GM23338 (cell line): ENCODE results near the gene RAB44. TPM values are rescaled to one million over a fixed set of nuclear protein-coding genes. Genes with fewer than 3 reads are reported as not detected.

ENCODE experiments used
- ATAC-seq: fragments of 200-7000 bp; cut with Tn5 transposase; 3 replicates; pipeline ENCODE4 v1.9.1; 2020
- DNase-seq: peaks from one replicate; pipeline ENCODE4 v3.0.0-alpha.2; 2015; ENCODE audit warnings: low spot score
- H2AFZ ChIP-seq: fragments of 200-600 bp; sonication (generic); 2 replicates; pipeline ENCODE4 v1.8.0; 2016; ENCODE audit warnings: antibody characterized with exemption, mild to moderate bottlenecking, moderate library complexity
- H3F3A ChIP-seq: fragments of 200-600 bp; sonication (generic); replicated peaks from 2 replicates; pipeline ENCODE4 v1.8.0; 2017; ENCODE audit warnings: antibody characterized with exemption, mixed run types, low read depth
- H3K27ac ChIP-seq: fragments of 200-600 bp; sonication (generic); 2 replicates; pipeline ENCODE4 v1.6.1; 2016; ENCODE audit warnings: low read depth
- H3K27me3 ChIP-seq: fragments of 200-600 bp; sonication (generic); 2 replicates; pipeline ENCODE4 v1.8.0; 2016; ENCODE audit warnings: mild to moderate bottlenecking, mixed run types, moderate library complexity; ENCODE audit not compliant: insufficient read depth
- H3K36me3 ChIP-seq: fragments of 200-600 bp; sonication (generic); 2 replicates; pipeline ENCODE4 v1.8.0; 2016; ENCODE audit warnings: mild to moderate bottlenecking; ENCODE audit not compliant: insufficient read depth
- H3K4me1 ChIP-seq: fragments of 200-600 bp; sonication (generic); 2 replicates; pipeline ENCODE4 v1.8.0; 2016; ENCODE audit warnings: mild to moderate bottlenecking, moderate library complexity; ENCODE audit not compliant: insufficient read depth
- H3K4me2 ChIP-seq: fragments of 200-600 bp; sonication (generic); 2 replicates; pipeline ENCODE4 v1.7.1; 2017; ENCODE audit warnings: mixed run types
- H3K4me3 ChIP-seq: fragments of 200-600 bp; sonication (generic); 2 replicates; pipeline ENCODE4 v1.6.1; 2016; ENCODE audit warnings: mixed run types
- H3K79me2 ChIP-seq: fragments of 200-600 bp; sonication (generic); replicated peaks from 2 replicates; pipeline ENCODE4 v1.8.0; 2017; ENCODE audit warnings: mild to moderate bottlenecking; ENCODE audit not compliant: insufficient read depth
- H3K9me2 ChIP-seq: fragments of 200-600 bp; sonication (generic); 2 replicates; pipeline ENCODE4 v1.8.0; 2017; ENCODE audit not compliant: insufficient read depth
- H4K20me1 ChIP-seq: fragments of 200-600 bp; sonication (generic); replicated peaks from 2 replicates; pipeline ENCODE4 v1.8.0; 2017; ENCODE audit warnings: mild to moderate bottlenecking; ENCODE audit not compliant: insufficient read depth
- H3K27ac Mint-ChIP-seq: 2 replicates; pipeline ENCODE4 v1.8.0; 2020; ENCODE audit warnings: inconsistent platforms, mild to moderate bottlenecking, moderate library complexity, mixed read lengths
- H3K27me3 Mint-ChIP-seq: 3 replicates; pipeline ENCODE4 v1.8.0; 2022; ENCODE audit warnings: low read depth, mild to moderate bottlenecking, moderate library complexity, mixed read lengths, inconsistent platforms; ENCODE audit not compliant: insufficient read depth, poor library complexity
- H3K36me3 Mint-ChIP-seq: 3 replicates; pipeline ENCODE4 v1.8.0; 2021; ENCODE audit warnings: low read depth, mild to moderate bottlenecking, inconsistent platforms, moderate library complexity, mixed read lengths
- H3K4me1 Mint-ChIP-seq: 3 replicates; pipeline ENCODE4 v1.8.0; 2020; ENCODE audit warnings: mild to moderate bottlenecking, inconsistent platforms, mixed read lengths
- H3K4me3 Mint-ChIP-seq: 3 replicates; pipeline ENCODE4 v1.8.0; 2021; ENCODE audit warnings: moderate library complexity, mild to moderate bottlenecking, inconsistent platforms, mixed read lengths
- H3K9me3 Mint-ChIP-seq: 3 replicates; pipeline ENCODE4 v1.8.0; 2020; ENCODE audit warnings: moderate library complexity, mild to moderate bottlenecking, inconsistent platforms, mixed read lengths
- CREB1 ChIP-seq: fragments of 250-450 bp; sonication (Bioruptor Pico); IDR thresholded peaks from 2 replicates; pipeline ENCODE4 v1.5.0; 2020; ENCODE audit warnings: low read depth, mild to moderate bottlenecking, moderate library complexity
- EZH2phosphoT487 ChIP-seq: fragments of 200-600 bp; sonication (generic); IDR thresholded peaks from one replicate; pipeline ENCODE4 v1.8.1; 2018; ENCODE audit warnings: antibody characterized with exemption; ENCODE audit not compliant: unreplicated experiment
- JUNB ChIP-seq: IDR thresholded peaks from one replicate; pipeline ENCODE4 v1.6.1; 2016; ENCODE audit warnings: antibody characterized with exemption; ENCODE audit not compliant: unreplicated experiment
- POLR2AphosphoS5 ChIP-seq: IDR thresholded peaks from 2 replicates; pipeline ENCODE4 v1.6.1; 2016; ENCODE audit warnings: antibody characterized with exemption, low read depth
- STAT1 ChIP-seq: IDR thresholded peaks from one replicate; pipeline ENCODE4 v1.6.1; 2016; ENCODE audit warnings: antibody characterized with exemption; ENCODE audit not compliant: unreplicated experiment
- ZNF114 ChIP-seq: fragments of 250-450 bp; sonication (Bioruptor Pico); IDR thresholded peaks from 2 replicates; pipeline ENCODE4 v1.5.0; 2020; ENCODE audit warnings: mild to moderate bottlenecking, moderate library complexity
- ZNF331 ChIP-seq: fragments of 250-450 bp; sonication (Bioruptor Pico); IDR thresholded peaks from 2 replicates; pipeline ENCODE4 v1.5.0; 2020; ENCODE audit warnings: low read depth, mild to moderate bottlenecking, moderate library complexity
- polyA plus RNA-seq: library from polyadenylated mRNA; unstranded; fragments of >200 nt; fragmentation: Nextera tagmentation; extraction: Ambion mirVana; gene quantifications from 2 replicates; pipeline ENCODE4 v1.2.1, GENCODE V29; 2016
- total RNA-seq: library from RNA; depleted of rRNA; stranded (reverse); fragments of >200 nt; shearing (Covaris generic); gene quantifications from 2 replicates; pipeline ENCODE4 v1.2.3, GENCODE V29; 2014
- TF ChIP-seq, protein P1 (sequence below): fragments of 250-450 bp; sonication (Bioruptor Pico); IDR thresholded peaks from 2 replicates; pipeline ENCODE4 v1.5.0; 2020; ENCODE audit warnings: mild to moderate bottlenecking, moderate library complexity
- TF ChIP-seq, protein P2 (sequence below): IDR thresholded peaks from 2 replicates; pipeline ENCODE4 v1.6.1; 2016; ENCODE audit warnings: antibody characterized with exemption

The RAB44 gene
- total and polyA plus RNA-seq, 2 experiments from 2014 or later: not detected

DNA sequence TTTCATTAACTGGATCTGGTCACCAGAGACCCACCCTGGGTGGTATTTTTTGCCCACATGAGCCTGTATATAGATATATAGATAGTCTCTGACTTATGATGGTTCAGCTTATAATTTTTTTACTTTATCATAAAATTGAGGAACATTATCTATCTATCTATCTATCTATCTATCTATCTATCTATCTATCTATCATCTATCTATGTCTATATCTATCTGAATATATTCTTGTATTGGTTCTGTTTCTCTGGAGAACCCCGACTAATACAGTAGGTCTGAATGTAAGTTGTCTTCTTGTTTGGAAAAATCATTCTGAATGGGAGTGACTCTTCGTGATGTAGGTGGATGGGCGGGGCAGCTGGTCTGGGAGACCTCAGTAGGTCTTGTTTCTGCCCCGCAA is 32.4 kb upstream of the RAB44 start (continued):
- TF ChIP-seq, protein P1, sequence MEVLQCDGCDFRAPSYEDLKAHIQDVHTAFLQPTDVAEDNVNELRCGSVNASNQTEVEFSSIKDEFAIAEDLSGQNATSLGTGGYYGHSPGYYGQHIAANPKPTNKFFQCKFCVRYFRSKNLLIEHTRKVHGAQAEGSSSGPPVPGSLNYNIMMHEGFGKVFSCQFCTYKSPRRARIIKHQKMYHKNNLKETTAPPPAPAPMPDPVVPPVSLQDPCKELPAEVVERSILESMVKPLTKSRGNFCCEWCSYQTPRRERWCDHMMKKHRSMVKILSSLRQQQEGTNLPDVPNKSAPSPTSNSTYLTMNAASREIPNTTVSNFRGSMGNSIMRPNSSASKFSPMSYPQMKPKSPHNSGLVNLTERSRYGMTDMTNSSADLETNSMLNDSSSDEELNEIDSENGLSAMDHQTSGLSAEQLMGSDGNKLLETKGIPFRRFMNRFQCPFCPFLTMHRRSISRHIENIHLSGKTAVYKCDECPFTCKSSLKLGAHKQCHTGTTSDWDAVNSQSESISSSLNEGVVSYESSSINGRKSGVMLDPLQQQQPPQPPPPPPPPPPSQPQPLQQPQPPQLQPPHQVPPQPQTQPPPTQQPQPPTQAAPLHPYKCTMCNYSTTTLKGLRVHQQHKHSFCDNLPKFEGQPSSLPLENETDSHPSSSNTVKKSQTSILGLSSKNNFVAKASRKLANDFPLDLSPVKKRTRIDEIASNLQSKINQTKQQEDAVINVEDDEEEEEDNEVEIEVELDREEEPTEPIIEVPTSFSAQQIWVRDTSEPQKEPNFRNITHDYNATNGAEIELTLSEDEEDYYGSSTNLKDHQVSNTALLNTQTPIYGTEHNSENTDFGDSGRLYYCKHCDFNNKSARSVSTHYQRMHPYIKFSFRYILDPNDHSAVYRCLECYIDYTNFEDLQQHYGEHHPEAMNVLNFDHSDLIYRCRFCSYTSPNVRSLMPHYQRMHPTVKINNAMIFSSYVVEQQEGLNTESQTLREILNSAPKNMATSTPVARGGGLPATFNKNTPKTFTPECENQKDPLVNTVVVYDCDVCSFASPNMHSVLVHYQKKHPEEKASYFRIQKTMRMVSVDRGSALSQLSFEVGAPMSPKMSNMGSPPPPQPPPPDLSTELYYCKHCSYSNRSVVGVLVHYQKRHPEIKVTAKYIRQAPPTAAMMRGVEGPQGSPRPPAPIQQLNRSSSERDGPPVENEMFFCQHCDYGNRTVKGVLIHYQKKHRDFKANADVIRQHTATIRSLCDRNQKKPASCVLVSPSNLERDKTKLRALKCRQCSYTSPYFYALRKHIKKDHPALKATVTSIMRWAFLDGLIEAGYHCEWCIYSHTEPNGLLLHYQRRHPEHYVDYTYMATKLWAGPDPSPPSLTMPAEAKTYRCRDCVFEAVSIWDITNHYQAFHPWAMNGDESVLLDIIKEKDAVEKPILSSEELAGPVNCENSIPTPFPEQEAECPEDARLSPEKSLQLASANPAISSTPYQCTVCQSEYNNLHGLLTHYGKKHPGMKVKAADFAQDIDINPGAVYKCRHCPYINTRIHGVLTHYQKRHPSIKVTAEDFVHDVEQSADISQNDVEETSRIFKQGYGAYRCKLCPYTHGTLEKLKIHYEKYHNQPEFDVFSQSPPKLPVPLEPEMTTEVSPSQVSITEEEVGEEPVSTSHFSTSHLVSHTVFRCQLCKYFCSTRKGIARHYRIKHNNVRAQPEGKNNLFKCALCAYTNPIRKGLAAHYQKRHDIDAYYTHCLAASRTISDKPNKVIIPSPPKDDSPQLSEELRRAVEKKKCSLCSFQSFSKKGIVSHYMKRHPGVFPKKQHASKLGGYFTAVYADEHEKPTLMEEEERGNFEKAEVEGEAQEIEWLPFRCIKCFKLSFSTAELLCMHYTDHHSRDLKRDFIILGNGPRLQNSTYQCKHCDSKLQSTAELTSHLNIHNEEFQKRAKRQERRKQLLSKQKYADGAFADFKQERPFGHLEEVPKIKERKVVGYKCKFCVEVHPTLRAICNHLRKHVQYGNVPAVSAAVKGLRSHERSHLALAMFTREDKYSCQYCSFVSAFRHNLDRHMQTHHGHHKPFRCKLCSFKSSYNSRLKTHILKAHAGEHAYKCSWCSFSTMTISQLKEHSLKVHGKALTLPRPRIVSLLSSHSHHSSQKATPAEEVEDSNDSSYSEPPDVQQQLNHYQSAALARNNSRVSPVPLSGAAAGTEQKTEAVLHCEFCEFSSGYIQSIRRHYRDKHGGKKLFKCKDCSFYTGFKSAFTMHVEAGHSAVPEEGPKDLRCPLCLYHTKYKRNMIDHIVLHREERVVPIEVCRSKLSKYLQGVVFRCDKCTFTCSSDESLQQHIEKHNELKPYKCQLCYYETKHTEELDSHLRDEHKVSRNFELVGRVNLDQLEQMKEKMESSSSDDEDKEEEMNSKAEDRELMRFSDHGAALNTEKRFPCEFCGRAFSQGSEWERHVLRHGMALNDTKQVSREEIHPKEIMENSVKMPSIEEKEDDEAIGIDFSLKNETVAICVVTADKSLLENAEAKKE (CRISPR knock-in tag): no peak
- TF ChIP-seq CREB1 (CRISPR knock-in tag) (no peak), ZNF331 (no peak)

DNA sequence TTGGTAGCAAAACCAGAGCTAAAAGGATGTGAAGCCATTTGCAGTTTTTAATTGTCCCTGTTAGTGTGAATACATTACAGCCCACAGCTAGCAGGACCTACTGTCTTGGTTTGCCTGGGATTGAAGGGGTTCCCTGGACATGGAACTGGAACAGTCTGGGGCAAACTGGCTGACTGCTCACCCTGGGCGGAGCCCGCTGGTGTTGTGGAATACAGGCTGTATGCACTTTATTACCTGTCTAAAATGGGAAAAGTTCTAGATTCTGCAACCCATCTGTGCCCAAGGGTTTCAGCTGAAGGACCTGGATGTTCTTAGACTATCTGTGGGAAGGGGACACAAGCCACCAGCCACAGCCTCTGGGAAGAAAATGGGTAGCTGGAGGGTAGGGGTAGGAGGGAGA is 31.3 kb upstream of the RAB44 start:
- no peaks in the 10 kb centered on the region for H3K36me3 ChIP-seq
- H3K9me3 Mint-ChIP-seq: no peaks in the 10 kb centered on the region
- H4K20me1 ChIP-seq: no peaks in the 10 kb centered on the region
- 0 out of 2 replicates have a peak, but pooled peaks cover 2% of the 10 kb centered on the region for H3K9me2 ChIP-seq
- no peaks in the 10 kb centered on the region for H3K79me2 ChIP-seq
- peaks cover 9% of the 10 kb centered on the region for H3K27me3 Mint-ChIP-seq
- H3K27me3 ChIP-seq: peaks cover 2% of the 10 kb centered on the region; the same call in 1 of the 2 replicates
- peak overlapping the region; percentile 95 for H3K27ac Mint-ChIP-seq
- H3K4me2 ChIP-seq: 0 out of 2 replicates have a peak overlapping the region, but pooled peaks have one; percentile 70
- no peak overlapping the region for H3K4me3 Mint-ChIP-seq
- ATAC-seq (no peak), DNase-seq (no peak)
- peaks cover 6% of the 10 kb centered on the region; the same call in 1 of the 2 replicates for H3F3A ChIP-seq
- peak overlapping the region; percentile 66 for H2AFZ ChIP-seq
- H3K4me1 Mint-ChIP-seq: peaks cover 43% of the 10 kb centered on the region
- peak overlapping the region; percentile 95 for H3K27ac ChIP-seq
- H3K4me1 ChIP-seq: peaks cover 37% of the 10 kb centered on the region
- H3K36me3 Mint-ChIP-seq: no peaks in the 10 kb centered on the region
- no peak overlapping the region for H3K4me3 ChIP-seq
- TF ChIP-seq CREB1 (CRISPR knock-in tag): no peak
- no peak for TF ChIP-seq ZNF114 (CRISPR knock-in tag)
- no peak for TF ChIP-seq EZH2phosphoT487
- TF ChIP-seq JUNB: no peak
- TF ChIP-seq ZNF331: no peak
- no peak for TF ChIP-seq STAT1
- no peak for TF ChIP-seq POLR2AphosphoS5
- TF ChIP-seq, protein P2, sequence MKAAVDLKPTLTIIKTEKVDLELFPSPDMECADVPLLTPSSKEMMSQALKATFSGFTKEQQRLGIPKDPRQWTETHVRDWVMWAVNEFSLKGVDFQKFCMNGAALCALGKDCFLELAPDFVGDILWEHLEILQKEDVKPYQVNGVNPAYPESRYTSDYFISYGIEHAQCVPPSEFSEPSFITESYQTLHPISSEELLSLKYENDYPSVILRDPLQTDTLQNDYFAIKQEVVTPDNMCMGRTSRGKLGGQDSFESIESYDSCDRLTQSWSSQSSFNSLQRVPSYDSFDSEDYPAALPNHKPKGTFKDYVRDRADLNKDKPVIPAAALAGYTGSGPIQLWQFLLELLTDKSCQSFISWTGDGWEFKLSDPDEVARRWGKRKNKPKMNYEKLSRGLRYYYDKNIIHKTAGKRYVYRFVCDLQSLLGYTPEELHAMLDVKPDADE: no peak
- TF ChIP-seq, protein P1 (CRISPR knock-in tag): no peak
